NCI-H1930 (cell line): ENCODE results near the gene TRMT1.

Source experiments
- DNase-seq, 2 experiments: peaks; one replicate each; lab custom pipeline; 2025; lab: John Stamatoyannopoulos, UW

TRMT1 gene

GRCh38 chr19:13070425-13071140 lies 46.0 kb downstream of the TRMT1 start:
- no peak for DNase-seq

- DNase-seq, result no peak
Measured at GRCh38 chr19:13069415-13070359, 46.9 kb downstream of the TRMT1 start.

- DNase-seq, result no peak
Measured at GRCh38 chr19:13068085-13068846, 48.3 kb downstream of the TRMT1 start.

GRCh38 chr19:13066933-13067807 lies 49.4 kb downstream of the TRMT1 start:
- DNase-seq, result no peak

- no peak for DNase-seq
Measured at GRCh38 chr19:13066226-13066625, 50.3 kb downstream of the TRMT1 start.

GRCh38 chr19:13064092-13064489 lies 52.4 kb downstream of the TRMT1 start:
- no peak for DNase-seq

GRCh38 chr19:13063461-13064091 lies 53.0 kb downstream of the TRMT1 start:
- DNase-seq, result no peak

- DNase-seq, result no peak
Measured at GRCh38 chr19:13062317-13062716, 54.2 kb downstream of the TRMT1 start.

- DNase-seq, result peak; percentile 48 to 75
Measured at GRCh38 chr19:13060964-13061927, 55.3 kb downstream of the TRMT1 start.

GRCh38 chr19:13060233-13060963 lies 56.1 kb downstream of the TRMT1 start:
- no peak for DNase-seq

GRCh38 chr19:13058951-13059660 lies 57.4 kb downstream of the TRMT1 start:
- DNase-seq, result no peak

- no peak for DNase-seq
Measured at GRCh38 chr19:13057744-13058143, 58.8 kb downstream of the TRMT1 start.

- no peak for DNase-seq
Measured at GRCh38 chr19:13057147-13057572, 59.4 kb downstream of the TRMT1 start.

GRCh38 chr19:13056052-13056660 lies 60.4 kb downstream of the TRMT1 start:
- DNase-seq, result no peak

GRCh38 chr19:13055213-13056051 lies 61.1 kb downstream of the TRMT1 start:
- no peak for DNase-seq
